Erythroblast (primary cell): ENCODE results near the gene EFNA2.

Source experiments
- DNase-seq, 2 experiments: peaks; one replicate each; lab custom pipeline; 2025; lab: John Stamatoyannopoulos, UW
- GATA1 ChIP-seq: IDR thresholded peaks from 2 replicates; pipeline ENCODE4 v1.6.1; 2011; ENCODE audit warnings: low read depth, mild to moderate bottlenecking, control low read depth, low read length, moderate library complexity
- POLR2A ChIP-seq: IDR thresholded peaks from 2 replicates; pipeline ENCODE4 v1.6.1; 2011; ENCODE audit warnings: mild to moderate bottlenecking, low read length

EFNA2 gene

GRCh38 chr19:1283917-1284292 is 1.8 kb upstream of the EFNA2 start:
- TF ChIP-seq GATA1 (no peak), POLR2A (no peak)
- no peak for DNase-seq

GRCh38 chr19:1284293-1284978 is 1.2 kb upstream of the EFNA2 start:
- TF ChIP-seq POLR2A (no peak), GATA1 (no peak)
- no peak for DNase-seq

- DNase-seq = no peak
- TF ChIP-seq GATA1 (no peak), POLR2A (no peak)
Measured at GRCh38 chr19:1284979-1285736, 515 bp upstream of the EFNA2 start.

- no peak for TF ChIP-seq GATA1
- no peak for TF ChIP-seq POLR2A
- no peak for DNase-seq
Measured at GRCh38 chr19:1286487-1287353, 1.0 kb downstream of the EFNA2 start.

DNA sequence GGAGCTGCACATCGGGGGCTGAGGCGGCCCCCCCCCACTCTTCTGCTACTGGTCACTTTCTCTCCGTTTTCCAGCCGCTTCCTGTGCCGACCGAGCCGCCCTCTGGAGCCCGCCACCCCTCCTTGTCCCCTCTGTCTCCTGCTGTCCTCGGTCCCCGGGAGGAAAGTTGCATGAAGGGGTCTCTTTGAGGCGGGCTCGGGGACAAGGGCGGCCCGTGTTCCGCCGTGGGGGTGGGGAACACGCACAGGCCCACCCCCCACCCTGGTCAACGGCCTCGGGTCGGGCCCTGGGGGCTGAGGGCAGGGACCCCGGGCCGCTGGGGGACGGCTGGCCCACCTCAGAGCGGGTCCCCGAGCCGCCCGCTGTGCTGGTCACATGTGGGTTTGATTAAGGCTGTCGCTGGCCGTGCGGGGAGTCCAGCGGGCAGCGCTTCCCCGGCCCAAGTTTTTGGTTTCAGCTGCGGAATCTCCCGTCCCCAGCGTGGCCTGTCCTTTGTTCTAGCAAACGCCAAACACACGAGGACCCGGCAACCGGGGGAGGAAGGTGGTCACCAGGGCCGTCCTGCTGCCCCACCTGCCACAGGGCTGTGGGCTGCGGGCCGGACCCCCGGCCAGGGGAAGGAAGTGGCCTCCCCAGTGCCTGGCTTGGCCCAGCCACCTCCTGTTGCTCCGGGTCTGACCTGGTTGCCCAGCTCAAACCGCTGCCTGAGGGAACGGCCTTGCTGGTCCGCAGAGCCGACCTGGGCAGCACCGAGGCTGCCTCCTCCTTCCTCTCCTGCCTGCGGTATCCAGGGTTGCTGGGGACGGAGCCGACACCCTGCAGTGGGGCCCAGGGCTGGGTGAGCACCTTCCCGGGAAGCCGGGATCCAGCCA is 1.9 kb downstream of the EFNA2 start:
- TF ChIP-seq POLR2A (no peak), GATA1 (no peak)

GRCh38 chr19:1288226-1288612 is 2.5 kb downstream of the EFNA2 start:
- TF ChIP-seq GATA1 (no peak), POLR2A (no peak)
- no peak for DNase-seq

More for the DNA sequence above, 1.9 kb downstream of the EFNA2 start:
- DNase-seq = no peak

DNA sequence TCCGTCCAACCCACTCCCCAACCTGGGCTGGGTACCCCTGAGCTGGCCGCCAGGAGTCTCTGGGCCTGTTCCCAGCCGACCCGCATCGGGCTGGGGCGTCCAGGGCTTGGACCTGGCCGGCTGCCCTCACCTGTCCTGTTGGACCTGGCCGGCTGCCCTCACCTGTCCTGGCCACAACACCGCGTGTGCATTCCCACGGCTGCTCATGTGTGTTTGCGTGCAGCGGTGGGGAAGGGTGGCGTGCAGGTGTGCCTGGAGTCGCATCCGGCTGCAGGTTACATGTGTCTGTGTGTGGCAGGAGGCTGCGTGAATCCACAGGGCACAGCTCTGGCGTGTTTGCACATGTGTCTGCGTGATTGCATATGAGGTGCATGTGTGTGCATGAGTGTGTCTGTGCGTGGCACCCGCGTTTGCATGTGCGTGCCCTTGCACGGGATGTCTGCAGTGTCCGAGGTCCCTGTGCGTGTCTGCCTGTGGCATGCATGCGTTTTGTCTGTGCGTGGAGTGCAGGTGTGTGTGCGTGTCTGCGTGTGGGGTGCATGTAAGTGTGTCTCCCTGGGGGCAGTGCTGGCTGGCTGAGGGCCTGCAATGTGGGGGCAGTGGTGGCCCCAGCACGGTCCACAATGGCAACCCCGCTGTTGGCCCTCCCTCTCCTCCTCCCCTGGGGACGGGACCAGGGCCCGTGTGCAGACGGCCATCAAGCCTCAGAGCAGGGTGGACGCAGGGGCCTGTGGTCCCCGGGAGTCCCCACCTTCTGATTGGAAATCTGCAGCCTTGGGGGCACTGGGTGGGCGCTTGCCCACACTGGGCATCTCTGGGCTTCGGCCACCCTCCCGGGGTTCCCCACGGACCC is 3.4 kb downstream of the EFNA2 start:
- no peak for TF ChIP-seq GATA1
- no peak for TF ChIP-seq POLR2A
- DNase-seq = no peak

DNA sequence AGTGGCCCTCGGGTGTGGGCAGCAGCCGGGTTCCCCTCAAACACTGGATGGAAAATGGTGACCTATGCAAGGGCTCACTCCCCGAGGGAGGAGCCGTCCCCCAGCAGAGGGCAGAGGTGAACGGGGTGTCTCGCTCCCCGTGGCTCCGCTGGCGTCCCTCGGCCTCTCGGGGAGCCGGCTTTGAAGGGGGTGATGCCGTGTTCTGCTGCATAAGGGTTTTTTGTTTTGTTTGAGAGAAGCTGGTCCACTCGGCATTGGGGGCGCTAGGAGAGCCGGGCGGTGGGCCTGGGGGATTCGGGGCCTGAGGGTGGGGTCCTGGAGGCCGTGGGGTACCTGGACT is 4.0 kb downstream of the EFNA2 start:
- TF ChIP-seq POLR2A (no peak), GATA1 (no peak)
- no peak for DNase-seq

GRCh38 chr19:1290196-1290702 is 4.6 kb downstream of the EFNA2 start:
- DNase-seq = no peak
- TF ChIP-seq POLR2A (no peak), GATA1 (no peak)

DNA sequence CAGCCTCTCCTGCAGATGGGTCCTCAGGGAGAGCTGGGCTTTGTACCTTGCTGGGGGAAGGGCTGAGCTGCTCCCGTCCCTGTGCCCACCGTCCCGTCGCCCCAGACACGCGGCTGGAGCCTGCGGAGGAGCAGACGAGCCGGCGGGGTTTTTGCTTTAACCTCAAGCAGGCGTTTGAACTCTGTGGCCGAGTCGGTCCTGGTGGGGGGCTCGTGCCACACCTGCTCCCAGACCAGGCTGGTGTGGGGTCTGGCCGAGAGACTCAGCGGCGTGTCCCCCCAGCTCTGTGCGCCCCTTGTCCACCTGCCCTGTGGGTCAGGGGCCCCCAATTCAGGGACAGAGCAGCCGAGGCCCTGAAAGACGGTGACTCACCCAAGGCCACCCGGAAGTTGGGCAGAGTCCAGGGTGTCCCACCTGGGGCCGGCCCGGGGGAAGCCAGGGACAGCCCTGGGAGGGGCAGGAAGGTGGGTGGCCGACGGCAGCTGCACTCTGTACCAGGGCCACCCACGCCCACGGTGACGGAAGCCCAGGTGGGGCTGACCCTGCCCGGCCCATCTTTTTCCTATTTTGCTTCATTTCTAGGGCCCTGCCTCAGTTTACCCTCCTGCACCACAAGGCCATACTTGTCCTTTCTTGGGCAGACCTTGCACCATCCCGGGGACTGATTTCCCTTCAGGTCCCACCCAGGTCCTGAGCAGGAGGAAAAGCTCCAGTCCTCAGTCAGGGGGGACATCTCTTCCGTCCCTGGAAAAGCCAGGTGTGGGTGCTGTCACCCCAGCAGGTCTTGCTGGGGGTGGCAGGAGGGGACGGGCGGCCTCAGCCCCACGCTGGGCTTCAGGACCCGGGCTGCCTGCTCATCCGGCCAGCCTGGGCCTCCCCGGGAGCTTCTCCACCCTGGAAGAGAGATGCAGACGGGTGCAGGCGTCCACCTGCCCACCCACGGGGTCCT is 5.3 kb downstream of the EFNA2 start:
- no peak for TF ChIP-seq POLR2A
- no peak for TF ChIP-seq GATA1
- DNase-seq = no peak
